IMR-90 (cell line): ENCODE measurements around the gene ATXN1. TPM values are rescaled to one million over a fixed set of nuclear protein-coding genes. Genes with fewer than 3 reads are reported as not detected.

ENCODE experiments used
- ATAC-seq: fragments of 200-7000 bp; cut with Tn5 transposase; 2 replicates; pipeline ENCODE4 v1.9.1; 2020; ENCODE audit warnings: low read depth, mild to moderate bottlenecking, moderate library complexity
- BruUV-seq: library from RNA; stranded (reverse); fragments of 400-500 nt; replicated peaks from 2 replicates; lab custom pipeline; 2021; lab: Mats Ljungman, UMichigan
- CTCF ChIA-PET: fragments of 300-600 bp; formaldehyde crosslinking; extraction: SDS; loops from one replicate; lab custom pipeline; 2021; ENCODE audit warnings: antibody characterized with exemption; lab: Yijun Ruan, JAX
- POLR2A ChIA-PET: fragments of 300-600 bp; sonication (Branson Sonifier 250); formaldehyde crosslinking; loops from one replicate; lab custom pipeline; 2022; ENCODE audit warnings: antibody characterized with exemption; ENCODE audit not compliant: unreplicated experiment; lab: Charles Lee
- DNase-seq: peaks from one replicate; pipeline ENCODE4 v3.0.0; 2013
- H2AFZ ChIP-seq: replicated peaks from 2 replicates; pipeline ENCODE3; 2013; ENCODE audit warnings: low read length, mild to moderate bottlenecking; ENCODE audit not compliant: poor library complexity
- H2AK5ac ChIP-seq: 2 replicates; pipeline ENCODE4 v1.6.1; 2013; ENCODE audit warnings: low read depth, low read length, inconsistent platforms
- H2AK9ac ChIP-seq: replicated peaks from 2 replicates; pipeline ENCODE3; 2013; ENCODE audit warnings: mild to moderate bottlenecking, low read depth, low read length, moderate library complexity; ENCODE audit not compliant: poor library complexity
- H2BK120ac ChIP-seq: 2 replicates; pipeline ENCODE4 v1.6.1; 2013; ENCODE audit warnings: low read depth, low read length, inconsistent platforms
- H2BK15ac ChIP-seq: 3 replicates; pipeline ENCODE4 v1.6.1; 2013; ENCODE audit warnings: low read depth, low read length, inconsistent platforms
- H2BK20ac ChIP-seq: 2 replicates; pipeline ENCODE4 v1.6.1; 2013; ENCODE audit warnings: low read depth, mild to moderate bottlenecking, inconsistent platforms, low read length, moderate library complexity
- H2BK5ac ChIP-seq: 2 replicates; pipeline ENCODE4 v1.6.1; 2013; ENCODE audit warnings: mild to moderate bottlenecking, low read depth, low read length, inconsistent platforms; ENCODE audit not compliant: poor library complexity, severe bottlenecking
- H3K14ac ChIP-seq: replicated peaks from 2 replicates; pipeline ENCODE4 v1.6.1; 2013; ENCODE audit warnings: low read depth, low read length, inconsistent platforms
- H3K18ac ChIP-seq: 2 replicates; pipeline ENCODE4 v1.6.1; 2013; ENCODE audit warnings: low read depth, low read length, control low read depth
- H3K23ac ChIP-seq: 2 replicates; pipeline ENCODE4 v1.6.1; 2013; ENCODE audit warnings: low read depth, low read length, inconsistent platforms
- H3K27ac ChIP-seq: 2 replicates; pipeline ENCODE4 v1.5.1; 2013; ENCODE audit warnings: mild to moderate bottlenecking, control low read depth, low read length; ENCODE audit not compliant: insufficient read depth
- H3K27me3 ChIP-seq: 2 replicates; pipeline ENCODE4 v1.6.1; 2013; ENCODE audit warnings: low read length; ENCODE audit not compliant: control insufficient read depth, insufficient read depth
- H3K36me3 ChIP-seq: 2 replicates; pipeline ENCODE4 v1.6.1; 2013; ENCODE audit warnings: low read length, mixed read lengths; ENCODE audit not compliant: control insufficient read depth, insufficient read depth
- H3K4ac ChIP-seq: 2 replicates; pipeline ENCODE4 v1.6.1; 2013; ENCODE audit warnings: low read depth, low read length, inconsistent platforms
- H3K4me1 ChIP-seq: 2 replicates; pipeline ENCODE4 v1.6.1; 2013; ENCODE audit warnings: low read length, mixed read lengths; ENCODE audit not compliant: control insufficient read depth, insufficient read depth
- H3K4me2 ChIP-seq: 2 replicates; pipeline ENCODE4 v1.6.1; 2013; ENCODE audit warnings: low read depth, mild to moderate bottlenecking, control low read depth, low read length, moderate library complexity
- H3K4me3 ChIP-seq: 2 replicates; pipeline ENCODE4 v1.5.1; 2013; ENCODE audit warnings: low read depth, mild to moderate bottlenecking, control low read depth, low read length, moderate library complexity; ENCODE audit not compliant: insufficient read depth
- H3K56ac ChIP-seq: 2 replicates; pipeline ENCODE4 v1.6.1; 2013; ENCODE audit warnings: low read length, inconsistent platforms; ENCODE audit not compliant: insufficient read depth; ENCODE audit errors: extremely low read depth
- H3K79me1 ChIP-seq, 2 experiments: 2 replicates each; pipeline ENCODE4 v1.6.1; 2013; ENCODE audit warnings: low read length in 2 of 2, inconsistent platforms in 1 of 2, low read depth in 1 of 2
- H3K9ac ChIP-seq: 2 replicates; pipeline ENCODE4 v1.6.1; 2013; ENCODE audit warnings: low read depth, low read length, control low read depth
- H3K9me1 ChIP-seq: 2 replicates; pipeline ENCODE4 v1.6.1; 2013; ENCODE audit warnings: low read length, inconsistent platforms; ENCODE audit not compliant: insufficient read depth
- H3K9me3 ChIP-seq: 2 replicates; pipeline ENCODE4 v1.6.1; 2013; ENCODE audit warnings: low read length; ENCODE audit not compliant: control insufficient read depth, insufficient read depth
- H4K20me1 ChIP-seq: 2 replicates; pipeline ENCODE4 v1.6.1; 2013; ENCODE audit warnings: low read length, inconsistent platforms; ENCODE audit not compliant: insufficient read depth
- H4K5ac ChIP-seq: 2 replicates; pipeline ENCODE4 v1.6.1; 2013; ENCODE audit warnings: mild to moderate bottlenecking, low read depth, low read length, control low read depth
- H4K8ac ChIP-seq, 2 experiments: 2 replicates each; pipeline ENCODE4 v1.6.1; 2013; ENCODE audit warnings: low read depth in 2 of 2, low read length in 2 of 2, control low read depth in 1 of 2, inconsistent platforms in 1 of 2
- H4K91ac ChIP-seq: 2 replicates; pipeline ENCODE4 v1.6.1; 2013; ENCODE audit warnings: low read depth, low read length, inconsistent platforms; ENCODE audit not compliant: insufficient read depth
- FOS ChIP-seq: fragments of 150-350 bp; IDR thresholded peaks from 2 replicates; pipeline ENCODE4 v1.6.1; 2016; ENCODE audit warnings: low read depth, low read length
- RCOR1 ChIP-seq: IDR thresholded peaks from 2 replicates; pipeline ENCODE4 v1.6.1; 2012; ENCODE audit warnings: mild to moderate bottlenecking, low read length, improper control_type of control experiment; ENCODE audit not compliant: insufficient replicate concordance
- USF2 ChIP-seq: fragments of 150-350 bp; IDR thresholded peaks from 2 replicates; pipeline ENCODE4 v1.6.1; 2017; ENCODE audit warnings: mild to moderate bottlenecking, antibody characterized with exemption, low read length, low read depth
- WGBS, 2 experiments: methylation state at CpG; one replicate each; pipeline versions ENCODE4 v1.1.5 to v1.1.7; 2013; ENCODE audit warnings: missing lambda C conversion rate in 2 of 2; ENCODE audit not compliant: insufficient read length in 1 of 2; ENCODE audit errors: extremely low coverage in 2 of 2; 5-methylcytosine and 5-hydroxymethylcytosine counted together
- dilution Hi-C: fragments of 300-500 bp; cut with HindIII; formaldehyde crosslinking; loops from one replicate; pipeline ENCODE4 v1.14.3; 2018; ENCODE audit warnings: low sequenced_read_pairs; ENCODE audit not compliant: unreplicated experiment
- in situ Hi-C: fragments of 300-500 bp; cut with MboI; formaldehyde crosslinking; loops from 3 replicates; pipeline ENCODE4 v1.14.3; 2019; ENCODE audit warnings: low sequenced_read_pairs, inconsistent platforms, mixed read lengths
- intact Hi-C: fragments of 100-400 bp; cut with micrococcal nuclease; formaldehyde crosslinking; loops from 2 replicates; pipeline ENCODE4 v1.10.0; 2022
- polyA plus RNA-seq, 3 experiments: library from polyadenylated mRNA; depleted of rRNA; stranded (reverse); fragments of >200 nt; gene quantifications; 2 replicates each; pipeline ENCODE4 v1.2.3, GENCODE V29; 2012; ENCODE audit warnings: low replicate concordance in 1 of 3
- total RNA-seq: library from RNA; depleted of rRNA; stranded (reverse); fragments of >200 nt; gene quantifications from 2 replicates; pipeline ENCODE4 v1.2.3, GENCODE V29; 2012

The ATXN1 gene
- total and polyA plus RNA-seq, 2 of the 4 experiments (the other 2 are of a cell fraction): 7.3 to 11.1 TPM

GRCh38 chr6:16450821-16451220 is 310.4 kb downstream of the ATXN1 start:
- Histone ChIP-seq H2BK20ac (peak overlapping the region; percentile 94), H3K4me2 (peak overlapping the region; percentile 70; the same call in 1 of the 2 replicates), H3K56ac (peak overlapping the region; percentile 48; the same call in 1 of the 2 replicates), H4K8ac (peak overlapping the region; percentile 6 to 91; a peak in 2 of 4 replicates), H3K79me1 (peaks cover 5 to 17% of the 10 kb centered on the region in 2 experiments; a peak in 3 of 4 replicates), H3K9me3 (peaks cover 3% of the 10 kb centered on the region), H3K9me1 (0 out of 2 replicates have a peak, but pooled peaks cover 7% of the 10 kb centered on the region), H2BK120ac (peak overlapping the region; percentile 93), H3K27ac (peak overlapping the region; percentile 64), H4K5ac (peak overlapping the region; percentile 85; the same call in 1 of the 2 replicates), H2AK9ac (peak overlapping the region; percentile 57), H2AFZ (peak overlapping the region; percentile 63), H2AK5ac (peak overlapping the region; percentile 77), H3K23ac (peak overlapping the region; percentile 80), H3K4me1 (peaks cover 20% of the 10 kb centered on the region), H4K20me1 (no peaks in the 10 kb centered on the region), H3K27me3 (no peaks in the 10 kb centered on the region), H3K9ac (no peak overlapping the region), H3K4ac (peak overlapping the region; percentile 89), H3K4me3 (no peak overlapping the region), H3K36me3 (0 out of 2 replicates have a peak, but pooled peaks cover under 1% of the 10 kb centered on the region), H2BK5ac (peak overlapping the region; percentile 99), H4K91ac (peak overlapping the region; percentile 82), H3K14ac (peak overlapping the region; percentile 84), H3K18ac (peak overlapping the region; percentile 89), H2BK15ac (peak overlapping the region; percentile 35; the same call in 2 of the 3 replicates)
- TF ChIP-seq USF2 (peak; percentile 43; the same call in 1 of the 2 replicates), RCOR1 (no peak), FOS (peak; percentile 47; the same call in 1 of the 2 replicates)
- intact Hi-C loops (no loop called here), dilution Hi-C loops (no loop called here), in situ Hi-C loops (no loop called here)
- DNase-seq (peak; percentile 82), ATAC-seq (peak; percentile 22; the same call in 1 of the 2 replicates)
- ChIA-PET CTCF (no interaction called here), POLR2A (no interaction called here)
- no TSS peak for BruUV-seq
- WGBS, 2 experiments: 90% methylated on average over 2 of the region's 7 CpGs; no CpG with 5 or more reads in 1 of the 2 experiments
